ENCODE data around the gene SYNPO2.

Gene SYNPO2

GRCh38 chr4:118879409-118879808 lies 9.2 kb upstream of the SYNPO2 start:
- no peak for DNase-seq (ENCODE audit: low read depth)
- TF ChIP-seq, protein P1, sequence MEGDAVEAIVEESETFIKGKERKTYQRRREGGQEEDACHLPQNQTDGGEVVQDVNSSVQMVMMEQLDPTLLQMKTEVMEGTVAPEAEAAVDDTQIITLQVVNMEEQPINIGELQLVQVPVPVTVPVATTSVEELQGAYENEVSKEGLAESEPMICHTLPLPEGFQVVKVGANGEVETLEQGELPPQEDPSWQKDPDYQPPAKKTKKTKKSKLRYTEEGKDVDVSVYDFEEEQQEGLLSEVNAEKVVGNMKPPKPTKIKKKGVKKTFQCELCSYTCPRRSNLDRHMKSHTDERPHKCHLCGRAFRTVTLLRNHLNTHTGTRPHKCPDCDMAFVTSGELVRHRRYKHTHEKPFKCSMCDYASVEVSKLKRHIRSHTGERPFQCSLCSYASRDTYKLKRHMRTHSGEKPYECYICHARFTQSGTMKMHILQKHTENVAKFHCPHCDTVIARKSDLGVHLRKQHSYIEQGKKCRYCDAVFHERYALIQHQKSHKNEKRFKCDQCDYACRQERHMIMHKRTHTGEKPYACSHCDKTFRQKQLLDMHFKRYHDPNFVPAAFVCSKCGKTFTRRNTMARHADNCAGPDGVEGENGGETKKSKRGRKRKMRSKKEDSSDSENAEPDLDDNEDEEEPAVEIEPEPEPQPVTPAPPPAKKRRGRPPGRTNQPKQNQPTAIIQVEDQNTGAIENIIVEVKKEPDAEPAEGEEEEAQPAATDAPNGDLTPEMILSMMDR (IDR thresholded peaks at IDR 0.05; ENCODE audit: low read length, missing control alignments): no peak
- H3K4me3 ChIP-seq (replicated peaks; ENCODE audit: low read depth, low read length): no peak overlapping the region

DNA sequence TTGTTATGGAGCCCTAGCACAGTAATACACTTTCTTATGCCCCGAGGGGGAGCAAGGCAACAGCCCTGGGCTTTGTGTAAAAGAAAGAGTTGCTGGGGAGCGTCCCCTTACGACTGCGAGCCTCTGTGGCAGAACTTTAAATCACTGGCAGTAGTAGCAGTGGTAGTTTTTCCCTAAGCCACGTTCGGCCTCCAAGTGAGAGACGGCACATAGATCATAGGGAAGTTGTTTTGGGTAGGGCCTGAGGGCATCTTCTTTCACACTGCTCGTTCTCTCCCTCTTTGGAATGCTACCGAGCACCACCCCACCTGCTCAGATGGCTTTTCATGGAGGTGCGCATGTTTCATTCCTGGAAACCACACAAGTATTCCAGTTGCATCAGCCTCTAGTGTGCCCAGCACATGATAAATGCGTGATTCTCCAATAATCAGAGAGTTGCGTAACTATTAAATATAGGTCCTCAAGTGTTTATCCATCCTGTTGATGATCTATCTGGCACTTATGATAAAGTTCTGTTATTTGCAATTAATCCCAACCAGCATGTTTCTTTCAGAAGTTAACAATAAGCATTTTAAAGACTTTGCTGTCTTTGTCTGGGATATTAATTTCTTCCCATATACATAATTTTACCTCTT lies 7.0 kb upstream of the SYNPO2 start:
- no peak overlapping the region for H3K4me3 ChIP-seq (replicated peaks; ENCODE audit: low read depth, low read length)
- TF ChIP-seq, protein P1 (IDR thresholded peaks at IDR 0.05; ENCODE audit: low read length, missing control alignments): no peak
- DNase-seq (ENCODE audit: low read depth): no peak

- no peak for DNase-seq (ENCODE audit: low read depth)
- H3K4me3 ChIP-seq (replicated peaks; ENCODE audit: low read depth, low read length): no peak overlapping the region
- TF ChIP-seq, protein P1 (IDR thresholded peaks at IDR 0.05; ENCODE audit: low read length, missing control alignments): peak; percentile 33
Observed at GRCh38 chr4:118883861-118884260, 4.8 kb upstream of the SYNPO2 start.

- DNase-seq (ENCODE audit: low read depth): no peak
- TF ChIP-seq, protein P1 (IDR thresholded peaks at IDR 0.05; ENCODE audit: low read length, missing control alignments): no peak
- no peak overlapping the region for H3K4me3 ChIP-seq (replicated peaks; ENCODE audit: low read depth, low read length)
Observed at GRCh38 chr4:118884716-118885115, 3.9 kb upstream of the SYNPO2 start.

- DNase-seq (ENCODE audit: low read depth): no peak
- TF ChIP-seq, protein P1 (IDR thresholded peaks at IDR 0.05; ENCODE audit: low read length, missing control alignments): no peak
- peak overlapping the region; percentile 67 for H3K4me3 ChIP-seq (replicated peaks; ENCODE audit: low read depth, low read length)
Observed at GRCh38 chr4:118889312-118889691, 648 bp downstream of the SYNPO2 start.

DNA sequence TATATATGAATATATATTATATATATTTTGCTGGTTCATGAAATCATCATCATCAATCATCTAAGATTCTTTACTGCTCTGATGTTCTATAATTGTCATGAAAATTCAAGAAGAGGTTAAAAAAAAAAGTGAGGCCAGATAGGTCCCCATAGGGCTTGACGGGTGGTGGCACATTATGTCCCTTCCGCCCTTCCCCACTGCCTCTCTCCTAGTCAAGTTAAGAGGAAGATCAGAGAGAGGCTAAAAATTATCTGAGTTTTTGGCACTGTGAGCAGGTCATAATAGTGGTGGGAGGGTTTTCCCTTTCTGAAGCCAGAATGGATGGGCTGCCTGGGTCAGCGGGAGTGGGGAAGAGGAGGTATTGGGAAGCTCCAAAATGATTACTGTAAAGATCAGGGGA lies 5.4 kb downstream of the SYNPO2 start:
- no peak for DNase-seq (ENCODE audit: low read depth)
- H3K4me3 ChIP-seq (replicated peaks; ENCODE audit: low read depth, low read length): no peak overlapping the region
- TF ChIP-seq, protein P1 (IDR thresholded peaks at IDR 0.05; ENCODE audit: low read length, missing control alignments): no peak

DNA sequence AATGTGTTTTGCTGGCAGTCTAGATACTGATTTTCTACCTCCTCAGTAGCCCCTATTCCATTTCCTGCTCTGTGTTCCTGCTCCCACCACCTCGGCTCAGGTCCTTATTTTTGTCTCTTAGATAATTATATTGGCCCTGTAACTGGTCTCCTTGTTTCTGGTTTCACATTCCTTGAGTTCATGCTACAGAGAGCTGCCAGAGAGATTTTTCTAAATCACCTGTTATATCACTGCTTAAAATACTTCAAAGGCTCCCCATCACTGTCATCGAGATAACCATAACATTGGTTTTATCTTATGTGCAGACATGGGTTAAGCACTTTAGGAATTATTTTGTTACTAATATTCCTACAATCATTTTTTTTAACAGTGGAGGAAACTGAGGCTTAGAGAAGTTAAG lies 9.6 kb downstream of the SYNPO2 start:
- TF ChIP-seq, protein P1 (IDR thresholded peaks at IDR 0.05; ENCODE audit: low read length, missing control alignments): no peak

More for the DNA sequence above, 9.6 kb downstream of the SYNPO2 start:
- no peak overlapping the region for H3K4me3 ChIP-seq (replicated peaks; ENCODE audit: low read depth, low read length)
- DNase-seq (ENCODE audit: low read depth): no peak
